ENCODE measurements around the gene PTPRF.

DNA sequence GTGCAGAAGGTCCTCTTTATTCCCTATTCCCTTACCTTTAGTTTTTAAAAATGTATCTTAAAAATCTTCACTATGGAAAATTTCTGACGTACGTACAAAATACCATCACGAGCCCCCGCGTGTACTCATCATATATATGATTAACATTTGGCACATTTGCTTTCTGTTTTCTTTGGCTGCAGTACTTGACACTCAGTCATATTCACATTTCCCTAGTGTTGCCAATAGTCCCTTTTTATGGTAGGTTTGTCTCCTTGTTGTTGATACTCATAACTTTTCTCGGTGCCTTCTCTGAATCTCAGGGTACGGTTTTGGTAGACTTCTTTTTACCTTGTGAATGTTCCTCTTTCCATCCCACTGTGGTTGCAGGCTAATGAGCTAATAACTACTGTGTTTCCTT is 142.6 kb downstream of the PTPRF start:
- TF ChIP-seq CTCF (IDR thresholded peaks at IDR 0.05) (no peak), POLR2A (IDR thresholded peaks at IDR 0.05) (no peak)
